HG03066 (cell line): ENCODE measurements around the gene TOB2.
"Not testable (repeated sequence)": the region's sequence is repeated elsewhere in the genome, so short reads cannot be mapped to it uniquely, and the experiment has no call there.

Experiments used
- ATAC-seq: cut with Tn5 transposase; IDR thresholded peaks from one replicate; pipeline ENCODE4 v1.9.1; 2021; ENCODE audit warnings: low read depth; ENCODE audit not compliant: unreplicated experiment

The TOB2 gene

GRCh38 chr22:41468381-41469217, 22.0 kb upstream of the TOB2 start, which contains the start of the genes ACO2 and PHF5A:
Gene ACO2 (plus strand): TSS chr22:41469117. CDS start chr22:41469147, 30 bp downstream.
Gene PHF5A (minus strand): TSS chr22:41468692. CDS start chr22:41468653, 39 bp downstream.
- peak; percentile 84 for ATAC-seq

DNA sequence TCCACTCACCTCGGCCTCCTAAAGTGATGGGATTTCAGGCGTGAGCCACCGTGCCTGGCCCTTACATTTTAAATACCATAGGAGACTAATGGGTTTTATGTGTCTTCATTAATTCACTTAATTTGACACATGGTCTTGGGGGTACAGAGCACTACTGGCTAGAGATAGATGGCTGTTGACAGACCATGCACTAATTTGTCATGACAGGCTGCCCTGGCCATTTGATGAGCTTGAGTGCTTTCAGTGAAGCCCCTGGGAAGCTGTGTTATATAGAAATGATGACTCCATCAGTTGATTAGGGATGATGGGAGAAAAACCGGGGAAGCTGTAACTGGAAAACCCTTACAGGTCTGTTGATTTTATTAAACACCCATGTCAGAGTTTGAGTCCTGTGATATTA, 15.3 kb upstream of the TOB2 start:
- ATAC-seq: no peak

DNA sequence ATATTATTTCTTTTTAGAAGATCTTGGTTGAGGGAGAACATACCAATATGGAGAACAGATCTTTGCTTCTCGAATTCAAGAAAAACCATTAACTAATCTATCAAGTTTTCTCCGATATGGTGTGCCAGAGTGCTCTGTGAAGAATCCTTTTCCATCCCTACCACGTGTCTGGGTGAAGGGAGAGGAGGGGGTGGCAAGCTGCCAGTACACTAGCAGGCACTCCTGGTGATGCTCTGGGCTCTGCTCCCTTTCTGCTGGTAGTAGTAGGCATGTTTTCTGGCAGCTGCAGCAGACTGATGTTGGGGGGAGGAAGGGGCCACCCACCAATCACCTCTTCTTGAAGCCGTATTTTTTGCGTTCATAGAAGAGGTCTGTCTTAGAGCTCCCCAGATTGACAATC, 13.5 kb upstream of the TOB2 start:
- not testable (repeated sequence) for ATAC-seq

DNA sequence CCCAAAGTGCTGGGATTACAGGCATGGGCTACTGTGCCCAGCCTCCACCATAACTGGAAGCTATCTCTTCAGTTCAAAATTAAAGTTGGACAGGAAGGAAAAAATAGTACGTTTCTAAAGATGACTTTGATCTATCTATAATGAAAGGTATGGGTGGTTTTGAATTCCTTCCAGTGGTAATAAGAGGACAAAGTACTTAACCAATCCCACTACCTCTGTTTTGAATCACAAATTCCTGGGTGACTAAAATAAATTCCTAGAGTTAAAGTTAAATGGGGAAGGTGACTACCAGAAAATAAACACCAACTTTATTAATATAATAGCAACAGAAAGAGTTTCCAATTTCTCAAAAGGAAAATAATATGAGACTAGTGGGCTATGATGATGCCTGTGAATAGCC, 12.8 kb upstream of the TOB2 start:
- ATAC-seq: no peak

DNA sequence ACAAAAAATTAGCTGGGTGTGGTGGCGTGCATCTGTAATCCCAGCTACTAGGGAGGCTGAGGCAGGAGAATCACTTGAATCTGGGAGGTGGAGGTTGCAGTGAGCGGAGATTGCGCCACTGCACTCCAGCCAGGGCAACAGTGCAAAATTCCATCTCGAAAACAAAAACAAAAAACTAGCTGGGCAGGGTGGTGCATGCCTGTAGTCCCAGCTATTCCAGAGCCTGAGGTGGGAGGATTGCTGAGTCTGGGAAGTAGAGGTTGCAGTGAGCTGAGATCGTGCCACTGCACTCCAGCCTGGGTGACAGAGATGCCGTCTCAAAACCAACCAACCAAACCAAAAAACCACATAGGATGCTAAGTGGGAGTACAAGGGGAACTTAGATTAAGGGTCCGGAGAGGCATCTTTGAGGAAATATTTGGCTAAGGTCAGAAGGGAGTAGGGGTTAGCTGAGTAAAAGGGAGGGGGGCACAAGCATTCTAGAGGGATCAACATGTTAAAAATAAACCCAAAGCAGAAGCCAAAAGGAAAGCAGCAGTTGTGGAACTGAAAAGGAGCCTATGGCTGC, 11.6 kb upstream of the TOB2 start:
- ATAC-seq: no peak

DNA sequence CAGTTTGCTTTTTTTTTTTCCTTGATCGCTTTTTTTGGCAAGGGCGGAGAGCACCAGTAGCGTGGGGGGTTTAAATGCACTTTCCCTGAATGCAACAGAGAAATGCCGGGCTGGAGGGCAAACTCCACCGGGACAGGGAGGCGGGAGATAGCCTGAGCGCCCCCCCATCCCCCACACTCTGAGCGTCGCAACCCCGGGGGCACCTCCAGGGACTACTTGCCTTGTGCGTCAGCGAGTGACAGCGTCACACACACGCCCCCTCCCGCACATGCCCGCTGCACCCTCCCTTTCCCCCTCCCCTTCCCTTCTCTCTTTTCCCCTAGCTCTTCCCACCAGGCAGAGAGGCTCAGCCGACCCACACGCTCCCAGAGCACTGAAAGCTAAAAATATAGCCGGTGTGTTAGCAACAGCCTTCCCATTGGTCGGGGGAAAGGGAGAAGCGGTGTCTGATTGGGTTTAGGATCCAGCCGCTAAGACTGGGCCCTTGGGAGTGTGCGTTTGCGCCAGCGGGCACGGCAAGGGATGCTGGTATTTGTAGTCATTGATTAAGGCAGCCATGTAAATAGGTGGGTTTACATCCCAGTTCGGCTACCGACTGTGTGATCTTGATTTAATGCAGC, 1.7 kb upstream of the TOB2 start:
- ATAC-seq: peak; percentile 52

DNA sequence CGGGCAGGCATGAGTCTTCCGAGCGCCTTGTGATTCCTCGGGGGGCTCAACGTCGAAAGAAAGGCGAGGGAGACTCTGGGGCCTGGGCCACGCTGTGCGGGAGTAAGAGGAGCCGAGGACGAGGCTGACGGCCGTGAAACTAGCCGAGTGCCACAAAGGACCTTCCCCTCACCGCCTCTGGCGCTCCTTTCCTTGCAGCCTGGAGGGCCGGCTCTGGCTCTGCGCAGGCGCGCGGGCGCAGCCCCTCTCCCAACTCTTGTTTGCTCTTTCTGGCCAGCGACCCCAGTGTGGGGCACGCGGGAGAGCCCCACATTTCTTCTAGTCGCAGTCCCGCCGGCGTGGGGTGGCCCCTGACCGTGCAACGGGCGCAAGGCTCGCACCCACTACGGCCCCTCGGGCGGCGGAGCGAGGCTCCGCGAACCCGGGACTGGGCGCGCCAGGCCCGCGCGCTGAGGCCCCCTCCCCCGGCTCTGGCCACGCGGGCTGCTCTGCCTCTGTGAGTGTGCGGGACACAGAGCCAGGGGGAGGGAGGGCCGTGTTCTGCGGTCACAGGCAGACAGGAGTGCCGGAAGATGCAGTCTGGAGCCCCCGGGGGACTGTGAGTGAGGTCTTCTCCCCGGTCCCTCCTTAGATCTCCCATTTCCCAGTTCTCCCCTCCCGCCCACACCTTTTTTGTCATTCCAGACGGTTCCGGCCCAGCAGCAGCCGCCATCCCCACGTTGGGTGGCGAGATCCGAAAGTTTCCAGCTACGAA, 1.0 kb upstream of the TOB2 start:
- no peak for ATAC-seq

GRCh38 chr22:41446057-41446501, 522 bp downstream of the TOB2 start:
- ATAC-seq: no peak

DNA sequence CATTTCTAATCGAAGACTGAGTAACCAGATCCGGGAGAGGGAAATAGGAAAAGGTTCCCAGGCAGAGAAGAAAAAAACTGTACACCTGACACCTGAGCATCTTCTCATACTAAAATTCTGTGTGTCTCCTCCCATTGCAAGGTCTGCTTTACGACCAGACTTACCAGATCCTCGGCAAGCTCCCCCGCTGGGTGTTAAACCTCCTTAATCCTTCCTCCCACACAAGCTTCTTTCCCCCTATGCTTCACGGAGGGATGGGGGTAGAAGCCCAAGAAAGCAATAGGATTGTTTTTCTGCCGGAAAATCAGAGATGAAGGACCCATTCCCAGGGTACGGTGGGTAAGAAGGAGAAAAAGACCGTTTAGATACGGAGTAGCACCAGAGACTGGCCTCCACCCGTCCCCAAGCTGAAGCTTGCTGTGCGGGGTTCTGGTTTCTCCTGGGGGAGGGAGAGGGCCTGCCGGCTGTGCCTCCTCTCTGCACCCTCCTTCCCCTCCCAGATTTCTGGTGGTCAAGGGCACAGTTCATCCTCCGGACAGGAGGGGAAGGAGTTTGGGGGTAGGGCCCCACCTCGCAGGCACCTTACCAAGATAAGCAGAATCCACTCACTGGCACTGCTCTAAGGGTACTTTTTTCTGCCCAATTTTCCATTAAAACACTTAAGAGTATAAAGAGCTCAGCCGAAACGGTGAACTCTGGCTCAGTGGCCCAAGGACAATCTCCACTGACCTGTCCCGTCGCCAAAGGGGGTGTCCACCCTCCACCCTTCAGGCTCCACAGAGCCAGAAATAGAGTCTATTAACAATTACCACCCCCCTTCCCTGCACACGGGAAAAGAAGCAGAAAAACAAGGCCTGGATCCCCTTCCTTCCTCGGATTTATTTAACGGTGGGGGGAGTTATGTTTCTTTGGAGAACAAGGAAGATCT, 1.2 kb downstream of the TOB2 start:
- ATAC-seq: no peak

- ATAC-seq: no peak
These were observed 2.1 kb downstream of the TOB2 start for GRCh38 chr22:41444360-41445128.

GRCh38 chr22:41442240-41442792, 4.3 kb downstream of the TOB2 start:
- no peak for ATAC-seq

DNA sequence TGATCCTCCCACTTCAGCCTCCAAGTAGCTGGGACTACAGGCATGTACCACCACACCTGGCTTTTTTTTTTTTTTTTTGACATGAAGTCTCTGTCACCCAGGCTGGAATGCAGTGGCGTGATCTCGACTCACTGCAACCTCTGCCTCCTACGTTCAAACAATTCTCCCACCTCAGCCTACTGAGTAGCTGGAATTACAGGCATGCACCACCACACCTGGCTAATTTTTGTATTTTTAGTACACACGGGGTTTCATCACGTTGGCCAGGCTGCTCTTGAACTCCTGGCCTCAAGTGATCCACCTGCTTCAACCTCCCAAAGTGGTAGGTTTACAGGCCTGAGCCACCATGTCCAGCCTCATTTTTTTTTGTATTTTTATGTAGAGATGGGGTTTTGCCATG, 6.1 kb downstream of the TOB2 start:
- ATAC-seq: not testable (repeated sequence)

- no peak for ATAC-seq
These were observed 9.4 kb downstream of the TOB2 start for GRCh38 chr22:41437198-41437597.

DNA sequence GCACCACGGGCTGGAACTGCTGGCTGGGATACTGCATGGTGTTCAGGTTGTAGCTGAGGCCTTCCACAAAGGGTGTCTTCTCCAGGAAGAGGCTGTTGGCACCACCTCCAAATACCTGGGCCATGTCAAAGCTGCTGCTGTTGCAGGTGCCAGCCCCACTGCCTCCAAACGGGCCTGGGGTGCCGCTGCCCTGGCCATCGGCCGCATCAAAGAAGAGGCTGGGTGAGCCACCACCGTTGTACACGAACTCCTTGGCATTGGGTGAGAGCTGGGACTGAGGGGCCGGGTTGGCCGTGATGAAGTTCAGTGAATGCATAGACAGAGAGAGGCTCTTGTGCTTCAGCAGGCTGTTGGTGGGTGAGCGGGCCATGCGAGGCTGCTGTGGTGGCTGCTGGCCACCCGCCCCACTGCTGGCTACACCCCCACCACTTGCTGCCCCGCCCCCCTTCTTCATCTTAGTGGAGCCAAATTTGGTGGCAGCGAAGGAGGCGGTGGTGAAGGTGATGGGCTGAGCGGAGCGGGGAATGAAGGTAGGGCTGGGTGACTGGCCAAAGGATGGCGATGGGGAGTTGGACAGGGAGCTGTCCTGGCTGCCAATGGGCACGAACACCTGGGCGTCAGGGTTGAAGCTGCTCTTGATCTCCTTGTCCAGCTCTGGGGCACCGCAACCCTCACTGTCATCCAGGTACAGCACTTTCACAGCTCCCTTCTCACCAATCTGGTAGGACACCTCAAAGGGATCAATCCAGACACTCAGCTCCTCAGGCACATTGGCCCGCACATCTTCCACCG, 10.1 kb downstream of the TOB2 start:
- ATAC-seq: no peak

- ATAC-seq: no peak
These were observed 11.0 kb downstream of the TOB2 start for GRCh38 chr22:41435560-41435959.

DNA sequence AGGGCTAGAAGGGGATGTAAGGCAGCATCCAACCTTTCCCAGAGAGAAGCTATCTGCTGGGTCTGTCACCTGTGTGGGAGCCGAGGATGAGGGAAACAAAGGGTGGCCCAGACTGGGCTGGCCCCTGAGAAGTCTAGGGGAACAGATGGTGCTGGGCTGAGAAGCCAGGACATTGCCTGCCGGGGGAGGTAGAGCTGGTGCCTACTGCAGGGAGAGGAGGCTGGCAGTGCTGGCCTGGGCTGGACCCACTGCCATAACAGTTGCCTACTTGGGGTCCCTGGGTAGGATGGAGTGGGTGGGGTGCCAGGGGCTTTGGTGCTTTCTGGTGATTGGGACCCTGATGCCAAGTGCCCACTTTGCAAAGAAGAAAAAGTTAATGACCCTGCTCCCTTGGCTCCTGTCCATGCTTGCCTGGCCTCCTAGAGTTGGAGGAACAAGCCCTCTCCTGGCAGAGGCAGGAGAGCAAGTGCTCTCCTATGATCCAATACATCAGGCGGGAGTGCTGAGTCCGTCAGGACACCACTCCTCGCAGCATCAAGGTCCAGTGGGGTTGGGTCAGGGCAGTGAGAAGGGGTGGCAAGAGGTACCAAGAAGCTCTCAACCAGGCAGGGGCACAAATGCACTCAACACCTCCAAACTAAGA, 12.1 kb downstream of the TOB2 start:
- ATAC-seq: not testable (repeated sequence)

- ATAC-seq: not testable (repeated sequence)
These were observed 13.1 kb downstream of the TOB2 start for GRCh38 chr22:41433480-41433879.
